ENCODE results near the gene TMEM164.

Gene TMEM164

DNA sequence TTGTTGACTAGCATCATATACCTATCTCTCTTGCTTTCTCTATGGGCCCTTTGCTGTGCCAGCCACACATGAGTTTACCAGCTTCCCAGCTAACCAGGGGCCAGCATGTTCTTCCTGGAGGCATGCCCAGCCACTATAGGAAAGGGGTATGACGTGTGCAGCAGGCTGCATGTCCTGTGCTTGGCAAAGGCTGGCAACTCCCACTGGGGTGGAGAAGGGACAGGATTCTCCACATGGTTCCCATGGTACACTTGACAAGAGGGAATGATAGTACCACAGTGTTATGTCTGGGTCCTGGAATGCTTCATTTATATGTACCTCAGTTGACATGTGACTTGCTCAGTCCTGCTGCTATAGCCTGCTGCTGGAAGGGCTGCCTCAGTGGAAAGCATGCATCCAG is 78.8 kb downstream of the TMEM164 start:
- DNase-seq, result no peak

DNA sequence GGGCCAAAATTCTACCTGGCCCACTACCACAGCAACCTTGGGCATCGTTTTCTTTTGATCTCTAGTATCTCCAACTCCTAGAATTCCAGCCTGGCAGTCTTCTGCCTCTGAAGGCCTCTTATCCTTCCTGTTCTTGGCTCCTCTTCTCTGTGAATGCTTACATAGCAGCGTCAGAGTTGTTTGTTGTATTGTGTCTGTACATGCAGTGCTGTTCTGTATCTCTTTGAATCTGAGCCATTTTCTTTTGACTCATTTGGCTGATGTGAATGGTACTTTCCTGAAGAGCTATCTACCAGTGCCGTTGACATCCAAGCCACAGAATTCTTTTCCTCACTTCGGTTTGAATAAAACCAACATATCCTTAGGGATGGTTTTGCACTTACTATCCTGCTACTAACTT is 79.2 kb downstream of the TMEM164 start:
- no peak for DNase-seq

DNA sequence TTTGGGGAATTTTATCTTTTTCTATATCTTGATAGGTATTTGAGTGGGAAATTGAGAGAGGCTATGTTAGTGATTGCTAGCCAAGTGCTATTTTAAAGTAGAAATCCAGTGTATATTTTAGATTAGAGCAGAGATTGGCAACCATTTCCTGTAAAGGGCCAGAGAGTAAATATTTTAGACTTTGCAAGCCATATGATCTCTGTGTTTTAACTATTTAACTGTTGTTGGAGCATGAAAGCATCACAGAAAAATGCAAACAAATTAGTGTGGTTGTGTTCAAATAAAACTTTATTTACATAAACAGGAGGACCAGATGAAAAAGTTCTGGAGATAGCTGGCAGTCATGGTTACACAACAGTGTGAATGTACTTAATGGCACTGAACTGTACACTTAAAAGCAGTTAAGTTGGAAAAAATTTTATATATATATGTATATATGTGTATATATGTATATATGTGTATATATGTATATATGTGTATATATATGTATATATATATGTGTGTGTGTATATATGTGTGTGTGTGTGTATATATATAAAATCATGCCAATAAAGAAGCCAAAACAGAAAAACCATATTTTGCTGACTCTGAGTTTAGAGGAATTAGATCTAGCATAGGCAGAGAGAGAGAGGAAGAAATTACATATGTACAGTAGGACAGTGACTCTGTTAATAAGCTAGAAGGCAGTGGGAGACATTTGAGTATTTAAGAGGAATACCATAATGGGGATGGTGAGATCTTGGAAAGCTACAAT is 83.4 kb downstream of the TMEM164 start:
- no peak for DNase-seq

DNA sequence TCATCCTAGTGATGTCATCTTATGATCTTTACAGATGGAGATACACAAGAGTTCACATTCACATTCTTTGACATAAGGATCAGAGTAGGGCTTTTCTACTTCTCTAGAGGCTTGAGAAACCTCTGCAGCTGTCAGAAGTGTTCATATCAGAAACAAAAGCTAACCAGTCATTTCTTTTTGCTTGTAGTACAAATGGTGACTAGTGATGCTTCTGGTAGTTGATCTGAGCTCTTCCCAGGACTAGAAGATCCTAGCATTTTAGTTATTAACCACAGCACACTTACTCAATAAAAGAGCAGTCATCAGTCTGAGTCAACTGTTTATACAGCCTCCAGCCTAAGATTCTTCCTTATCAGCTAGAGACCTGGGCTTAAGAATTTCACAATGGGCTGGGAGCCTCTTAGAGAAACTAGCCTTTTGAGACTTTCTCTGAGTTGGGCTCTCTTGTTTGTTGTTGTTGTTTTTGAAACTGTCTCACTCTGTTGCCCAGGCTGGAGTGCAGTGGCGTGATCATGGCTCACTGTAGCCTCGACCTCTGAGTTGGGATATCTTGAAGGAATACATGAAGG is 84.1 kb downstream of the TMEM164 start:
- peak; percentile 69 to 71 for DNase-seq

DNA sequence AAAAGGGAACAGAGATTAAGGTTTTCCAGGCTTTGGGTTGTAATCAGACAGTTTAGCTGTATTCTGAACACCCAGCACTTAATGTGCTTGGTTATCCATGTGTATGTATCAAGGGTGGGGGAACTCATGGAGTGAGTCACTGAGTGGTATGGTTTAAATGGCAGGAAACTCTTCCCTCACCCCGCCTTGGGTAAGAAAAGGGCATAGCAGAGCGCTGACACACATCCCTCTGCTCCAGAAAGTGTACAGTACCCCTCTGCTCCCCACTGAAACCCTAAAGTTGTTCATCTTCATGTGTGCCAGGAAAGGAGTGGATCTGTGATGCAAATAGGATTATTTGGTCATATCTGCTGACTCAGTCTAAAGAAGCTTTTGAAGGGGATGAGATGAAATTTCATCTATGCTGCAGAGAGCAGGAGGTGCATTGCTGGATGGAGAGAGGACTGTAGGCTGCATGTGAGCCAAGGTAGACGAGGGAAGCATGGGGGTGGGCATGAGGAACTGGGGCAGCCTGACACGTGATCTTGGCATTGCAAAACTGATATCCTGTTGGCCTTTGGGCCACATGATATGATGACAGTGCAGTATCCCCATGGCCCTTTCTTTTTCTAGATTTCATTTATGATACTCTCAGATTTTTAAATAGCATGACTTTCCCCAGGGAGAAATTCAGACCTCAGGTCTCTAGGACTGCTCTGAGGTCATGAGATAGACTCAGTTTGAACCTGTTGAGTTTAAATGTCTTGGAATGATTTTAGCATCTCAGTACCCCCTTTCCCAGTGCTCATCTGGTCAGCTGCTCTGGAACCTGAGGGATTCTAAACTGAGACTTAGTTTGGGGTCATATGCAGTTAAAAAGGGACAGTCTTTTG is 84.8 kb downstream of the TMEM164 start:
- peak; percentile 75 to 83 for DNase-seq

DNA sequence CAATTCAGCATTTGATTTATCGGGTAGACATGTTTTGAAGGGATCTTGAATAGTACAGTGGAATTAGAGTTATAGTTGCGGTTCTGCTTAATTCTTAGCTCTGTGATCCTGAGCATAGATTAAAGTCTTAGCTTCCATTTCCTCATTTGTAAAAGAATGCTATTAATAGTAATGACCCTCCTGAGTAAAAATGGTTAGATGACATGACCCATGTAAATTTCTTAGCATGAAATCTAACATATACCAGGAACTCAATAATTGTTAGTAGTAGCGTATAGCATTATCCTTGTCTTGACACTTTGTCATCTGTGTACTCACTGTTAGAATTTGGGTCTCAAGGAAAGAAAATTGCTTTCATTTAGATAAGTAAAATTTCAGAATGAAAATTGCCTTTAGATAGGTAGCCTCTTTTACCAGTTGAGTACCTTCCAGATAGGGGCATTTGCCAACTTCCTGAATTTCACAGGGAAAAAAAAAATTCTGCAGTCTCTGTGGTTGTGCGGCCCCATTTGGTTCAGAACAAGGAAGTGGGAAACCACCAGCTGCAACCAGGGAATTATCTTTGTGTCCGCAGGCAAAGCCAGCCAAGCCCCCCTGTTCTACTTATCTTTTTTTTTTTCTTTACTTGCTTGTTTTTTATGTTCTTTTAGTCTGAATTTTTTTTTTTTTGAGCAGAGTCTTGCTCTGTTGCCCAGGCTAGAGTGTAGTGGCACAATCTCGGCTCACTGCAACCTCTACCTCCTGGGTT is 86.9 kb downstream of the TMEM164 start:
- DNase-seq, result peak; percentile 55 to 72

DNA sequence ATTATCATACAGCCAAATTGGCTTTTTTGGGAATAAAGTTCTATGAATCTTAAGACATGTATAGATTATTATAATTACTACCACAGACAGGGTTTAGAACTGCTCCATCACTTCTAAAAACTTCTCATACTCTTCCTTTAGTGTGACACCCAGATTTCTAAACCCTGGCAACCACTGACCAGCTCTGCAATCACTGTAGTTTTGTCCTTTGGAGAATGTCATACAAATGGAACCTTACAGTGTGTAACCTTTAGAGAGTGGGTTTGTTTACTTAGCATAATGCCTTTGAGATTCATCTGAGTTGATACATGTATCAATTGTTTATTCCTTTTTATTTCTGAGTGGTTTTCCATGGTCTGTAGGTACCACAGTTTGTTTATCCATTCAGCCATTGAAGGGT is 95.0 kb downstream of the TMEM164 start:
- DNase-seq, result no peak

DNA sequence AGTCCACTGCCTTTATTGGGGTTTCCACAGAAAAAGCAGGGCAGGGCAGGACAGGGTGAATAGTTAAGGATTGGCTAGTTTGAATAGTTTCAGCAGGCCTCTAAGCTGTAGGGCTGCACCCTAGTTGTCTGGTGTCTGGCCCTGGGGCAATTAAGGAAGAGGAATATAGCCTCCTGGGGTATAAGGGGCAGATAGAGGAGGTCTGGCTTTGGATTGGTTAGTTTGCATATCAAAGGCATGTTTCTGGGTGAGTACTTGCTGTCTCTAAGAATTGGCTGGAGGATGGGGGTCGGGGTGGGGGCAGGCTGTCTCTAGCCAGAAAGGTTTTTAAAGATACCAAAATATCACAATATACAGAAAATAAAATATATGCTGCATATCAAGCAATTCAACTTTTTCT is 100.4 kb downstream of the TMEM164 start:
- DNase-seq, result no peak

DNA sequence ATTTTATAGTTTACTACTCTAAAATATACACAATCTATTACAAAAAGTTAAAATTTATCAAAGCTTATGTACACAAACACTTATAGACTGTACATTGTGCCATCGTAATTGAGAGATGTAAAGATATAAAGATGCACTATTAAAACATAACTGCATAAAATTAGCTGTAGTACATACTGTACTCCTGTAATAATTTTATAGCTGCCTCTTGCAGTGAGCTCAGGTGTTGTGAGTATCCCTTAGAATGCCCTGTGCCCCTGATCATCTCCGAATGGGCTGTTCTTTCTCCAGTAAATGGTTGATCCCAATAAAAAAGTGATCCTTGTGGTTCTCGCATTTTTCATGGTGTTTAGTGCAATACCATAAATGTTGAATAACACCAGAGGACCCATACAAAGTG is 101.2 kb downstream of the TMEM164 start:
- no peak for DNase-seq

DNA sequence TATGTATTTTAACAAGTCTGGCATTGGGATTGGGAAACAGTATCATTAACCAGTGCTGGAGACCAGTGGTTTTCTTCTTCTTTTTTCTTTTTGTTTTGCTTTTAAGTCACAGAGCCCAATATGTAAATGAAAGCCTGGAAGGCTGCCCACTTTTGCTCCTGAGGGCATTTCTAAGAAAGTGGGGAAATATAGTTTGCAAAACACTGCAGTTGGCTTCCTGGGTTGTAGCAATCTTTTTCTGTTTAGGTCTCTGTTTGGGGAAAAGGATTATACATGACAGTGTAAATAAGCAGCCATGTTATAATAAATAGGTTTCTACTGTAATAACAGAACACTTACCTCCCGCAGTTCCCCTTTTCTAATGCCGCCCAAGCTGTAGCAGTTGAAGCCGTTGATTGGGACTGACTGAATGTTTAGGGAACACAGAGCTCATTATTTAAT is 105.5 kb downstream of the TMEM164 start:
- DNase-seq, result peak; percentile 76 to 90

DNA sequence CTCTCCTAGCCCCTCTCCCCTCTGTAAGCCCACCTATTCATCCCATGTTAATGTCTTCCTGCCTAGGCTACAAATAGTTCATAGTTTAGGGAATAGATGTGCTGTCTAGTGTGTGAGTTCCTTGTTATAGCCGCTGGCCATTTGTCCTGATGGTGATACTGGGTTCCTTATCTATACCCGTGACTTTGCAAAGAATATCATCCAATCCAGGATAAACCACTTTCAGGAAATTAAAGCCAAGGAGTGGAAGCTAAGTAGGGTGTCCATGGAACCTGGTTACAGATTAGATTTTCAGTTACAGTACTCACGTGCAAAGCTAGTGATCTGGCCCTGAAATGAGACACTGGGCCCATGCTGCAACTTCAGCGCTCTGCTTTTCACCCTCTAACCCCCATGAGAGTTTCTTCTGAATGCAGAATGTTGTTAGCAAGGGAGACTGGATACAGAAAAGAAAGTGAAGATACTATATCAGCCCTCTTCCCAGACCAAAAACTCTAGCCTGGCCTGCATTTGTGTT is 111.4 kb downstream of the TMEM164 start:
- no peak for DNase-seq

DNA sequence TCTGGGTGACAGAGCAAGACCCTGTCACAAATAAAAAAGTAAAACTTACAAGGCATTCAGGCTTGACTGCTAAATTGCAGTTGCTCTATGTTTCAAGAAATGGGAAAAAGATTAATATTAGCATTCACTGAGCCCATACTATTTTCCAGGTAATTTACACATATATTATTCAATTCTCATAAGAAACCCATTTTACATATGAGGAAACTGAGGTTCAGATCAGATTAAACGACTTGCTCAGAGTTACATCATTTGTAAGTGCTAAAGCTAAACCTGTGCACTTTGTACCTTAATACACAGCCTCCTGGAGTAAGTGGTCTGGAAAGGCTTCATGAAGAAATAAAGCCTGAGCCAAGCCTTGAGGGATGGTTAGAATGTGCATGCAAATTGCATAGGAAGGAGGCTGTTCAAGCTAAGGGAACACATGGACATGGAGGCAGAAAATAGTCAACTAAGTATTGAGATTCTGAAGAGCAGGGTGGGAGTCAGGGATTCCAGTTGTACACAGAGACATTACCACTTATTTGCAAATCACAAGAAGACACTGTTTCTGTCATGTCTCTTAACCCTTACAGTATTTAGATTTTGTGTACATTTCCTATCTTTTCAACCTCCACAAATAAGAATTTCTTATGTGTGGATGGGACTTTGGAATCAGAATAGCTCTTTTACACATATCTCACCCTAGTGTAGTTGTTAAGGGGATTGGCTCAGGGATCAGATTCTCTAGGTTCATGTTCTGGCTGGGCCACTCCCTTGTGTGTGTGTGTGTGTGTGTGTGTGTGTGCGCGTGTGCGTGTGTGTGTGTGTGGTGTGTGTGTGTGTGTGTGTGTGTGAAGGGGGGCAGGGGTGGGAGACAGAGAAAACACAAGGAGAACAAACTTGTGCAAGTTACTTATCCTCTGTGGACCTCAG is 113.4 kb downstream of the TMEM164 start:
- DNase-seq, result no peak

DNA sequence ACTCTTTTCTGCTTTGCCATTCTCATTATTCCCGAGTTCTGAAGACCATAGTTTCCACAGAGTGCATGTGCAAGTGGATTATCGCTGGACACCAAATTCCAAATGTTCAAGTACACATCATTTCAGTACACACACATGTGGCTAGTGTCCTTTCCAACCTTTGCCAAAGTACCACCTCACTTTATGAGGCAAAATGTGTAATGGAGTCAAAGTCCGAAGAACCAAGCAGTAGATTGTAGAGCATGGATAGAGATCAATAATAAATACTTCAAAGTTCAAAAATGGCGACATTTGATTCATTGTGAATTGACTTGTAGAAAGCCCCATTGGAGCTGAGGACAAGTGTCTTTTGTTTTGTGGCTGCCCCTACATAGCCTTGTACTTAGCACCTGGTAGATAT is 115.6 kb downstream of the TMEM164 start:
- DNase-seq, result no peak

DNA sequence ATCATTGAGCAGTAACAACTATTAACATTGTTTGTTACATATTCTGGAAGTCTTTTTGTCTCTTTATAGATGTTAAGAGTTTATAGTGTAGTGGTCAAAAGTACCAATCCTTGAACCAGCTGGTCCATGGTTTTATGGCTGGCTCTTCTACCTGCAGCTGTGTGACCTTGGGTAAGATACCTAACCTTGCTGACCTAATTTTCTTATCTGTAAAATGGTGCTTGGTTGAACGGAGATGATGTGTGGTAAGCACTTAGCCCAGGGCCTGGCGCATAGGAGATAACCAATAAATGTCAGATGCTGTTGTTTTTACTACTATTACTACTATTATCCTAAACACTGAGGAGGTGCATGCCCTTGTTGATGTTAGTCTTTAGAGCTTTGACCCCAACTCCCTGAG is 116.6 kb downstream of the TMEM164 start:
- DNase-seq, result no peak

DNA sequence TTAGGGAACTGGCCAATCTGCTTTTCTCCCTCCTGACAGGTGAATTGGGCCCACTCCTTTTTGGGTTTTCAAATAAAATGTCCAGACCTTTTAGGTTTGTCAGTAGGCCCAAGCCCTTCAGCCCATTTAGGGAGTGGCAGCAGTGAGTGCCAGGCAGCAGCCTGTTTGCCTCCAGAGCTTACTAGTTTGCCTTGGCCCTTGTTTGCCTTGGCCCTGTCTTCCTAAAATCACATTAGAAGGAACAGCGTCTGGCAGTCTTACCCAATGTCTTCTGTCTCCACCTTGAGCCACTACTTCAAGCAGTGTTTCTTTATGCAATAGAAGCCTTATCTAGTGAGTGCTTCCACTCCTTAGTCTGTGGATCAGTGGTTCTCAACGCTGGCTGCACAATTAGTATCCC is 117.1 kb downstream of the TMEM164 start:
- DNase-seq, result no peak

DNA sequence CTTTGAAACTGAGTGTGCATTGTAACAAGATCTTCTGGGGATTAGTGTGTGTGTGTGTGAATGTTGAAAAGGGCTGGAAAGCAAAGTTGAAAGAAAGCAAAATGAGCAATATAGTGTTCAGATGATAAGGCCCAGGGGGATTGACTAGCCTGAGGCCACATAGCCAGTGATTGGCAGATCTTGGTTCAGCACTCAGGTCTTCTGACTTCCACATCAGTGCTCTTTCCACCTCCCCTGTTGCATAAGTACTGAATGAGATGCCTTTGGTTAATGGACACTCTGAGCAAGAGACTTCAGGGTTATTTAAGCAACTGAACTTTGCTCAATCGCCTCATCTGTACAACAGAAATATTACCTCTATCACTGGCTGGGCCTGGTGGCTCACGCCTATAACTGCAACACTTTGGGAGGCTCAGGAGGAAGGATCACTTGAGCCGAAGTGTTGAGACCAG is 120.4 kb downstream of the TMEM164 start:
- DNase-seq, result peak; percentile 14 to 25

DNA sequence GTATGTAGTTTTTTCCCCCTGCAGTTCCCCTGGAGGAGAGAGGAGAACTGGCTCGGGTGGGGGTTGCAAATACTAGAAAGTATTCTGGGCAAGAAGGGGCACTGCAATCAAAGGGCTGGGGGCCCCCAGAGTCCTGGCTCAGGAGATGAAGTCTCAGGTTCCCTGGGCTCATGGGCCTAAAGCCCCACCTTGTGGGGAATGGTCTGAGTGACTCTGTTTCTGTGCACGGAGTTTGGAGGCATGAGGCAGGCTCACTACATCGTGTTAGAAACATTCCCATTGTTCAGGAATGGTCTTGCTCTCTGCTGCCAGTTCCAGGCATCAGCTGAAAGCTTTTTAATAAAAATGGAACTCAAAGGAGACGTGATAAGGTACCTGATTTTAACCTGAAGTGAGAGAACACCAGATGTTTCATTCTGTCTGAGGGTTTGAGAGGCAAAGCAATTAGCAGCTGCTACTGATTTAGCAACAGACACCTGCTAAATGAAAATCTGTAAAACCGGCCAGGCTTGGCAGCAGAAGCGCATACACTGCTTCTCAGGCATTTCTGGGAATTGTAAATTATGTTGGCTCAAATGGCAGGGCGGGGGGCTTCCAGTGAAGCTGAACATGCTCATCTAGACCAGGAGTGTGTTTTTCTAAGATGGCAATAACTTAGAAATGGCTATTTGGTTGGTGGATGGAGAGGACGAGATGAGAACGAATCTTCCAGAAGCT is 122.7 kb downstream of the TMEM164 start:
- no peak for DNase-seq

DNA sequence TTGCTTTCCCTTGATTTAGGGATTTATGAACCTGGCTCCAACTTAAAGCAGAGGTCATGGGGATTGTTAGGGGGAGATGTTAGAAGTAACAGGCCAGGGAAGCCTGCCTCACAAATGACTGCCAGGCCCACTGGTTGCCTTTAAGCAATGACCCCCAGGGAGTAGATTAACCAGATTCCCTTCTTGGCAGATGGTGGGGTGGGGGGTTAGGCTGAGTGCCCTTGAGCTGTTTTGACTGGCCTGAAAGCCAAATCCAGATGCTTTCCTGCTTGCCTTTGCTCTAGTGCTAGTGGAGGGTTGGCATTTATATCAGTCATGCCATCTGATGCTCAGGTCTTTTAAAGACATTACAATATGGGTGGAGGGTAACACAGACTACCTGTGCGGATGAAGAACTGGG is 128.1 kb downstream of the TMEM164 start:
- DNase-seq, result no peak

DNA sequence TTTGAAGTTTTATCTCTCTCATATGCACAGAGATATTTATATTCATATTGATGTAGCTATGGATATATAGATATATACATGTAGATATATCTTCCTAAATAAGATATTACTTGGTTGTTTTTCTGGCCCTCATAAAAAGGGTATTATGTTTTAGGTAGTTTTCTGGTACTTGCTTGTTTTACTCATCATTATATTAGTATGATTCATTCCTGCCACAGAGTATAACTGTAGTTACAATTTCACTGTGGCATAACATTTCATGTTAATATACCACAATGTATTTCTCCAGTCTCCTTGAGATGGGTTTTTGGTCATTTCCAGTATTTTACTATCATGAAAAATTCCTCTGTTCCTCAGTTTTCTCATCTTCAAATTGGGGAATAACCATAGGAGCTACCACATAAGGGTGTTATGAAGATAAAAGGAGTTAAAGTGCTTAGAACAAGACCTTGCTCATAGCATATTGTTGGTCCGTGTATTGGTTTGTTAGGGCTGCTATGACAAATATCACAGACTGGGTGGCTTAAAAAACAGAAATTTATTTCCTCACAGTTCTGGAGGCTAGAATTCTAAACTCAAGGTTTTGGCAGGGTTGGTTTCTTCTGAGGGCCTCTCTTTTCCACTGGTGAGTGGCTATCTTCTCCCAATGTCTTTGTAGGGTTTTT is 129.7 kb downstream of the TMEM164 start:
- DNase-seq, result no peak

DNA sequence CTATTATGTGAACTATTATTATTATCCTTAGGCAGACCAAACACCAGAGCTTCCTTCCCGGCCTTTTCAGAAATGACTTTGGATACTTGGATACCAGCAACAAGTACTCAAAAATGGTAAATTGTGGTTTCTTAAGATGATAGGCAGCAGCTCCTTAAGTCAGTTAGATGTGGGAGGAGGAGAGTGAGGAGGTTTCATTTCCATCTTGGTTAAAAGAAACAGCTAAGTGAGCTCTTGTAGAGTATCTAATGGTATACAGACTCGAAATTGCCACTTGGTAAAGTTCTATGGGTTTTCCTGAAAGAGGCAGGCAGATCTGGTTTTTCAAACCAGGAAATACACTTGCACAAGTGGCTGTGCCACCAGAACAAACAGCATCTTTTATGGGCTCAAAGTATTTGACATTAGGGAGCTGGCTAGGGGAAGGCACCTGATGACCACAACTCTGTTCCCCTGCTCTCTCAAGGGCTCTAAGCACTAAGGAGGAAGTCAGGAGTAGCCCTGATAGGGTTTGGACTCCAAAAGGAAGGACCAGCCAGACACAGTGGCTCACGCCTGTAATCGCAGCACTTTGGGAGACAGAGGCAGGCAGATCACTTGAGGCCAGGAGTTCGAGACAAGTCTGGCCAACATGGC is 130.9 kb downstream of the TMEM164 start:
- no peak for DNase-seq

Measured in inflammatory macrophage (primary cell).